Breast epithelium (tissue), 3 donors: ENCODE measurements around the gene SESN2.

ENCODE experiments used
- POLR2A ChIP-seq: fragments of 450-650 bp; IDR thresholded peaks from one replicate; pipeline ENCODE4 v1.6.1; 2016; ENCODE audit warnings: antibody characterized with exemption, mild to moderate bottlenecking, moderate library complexity
- POLR2AphosphoS5 ChIP-seq, 3 donors: sonication (generic); formaldehyde crosslinking; IDR thresholded peaks; one replicate each; pipeline ENCODE4 v1.6.1; 2017; ENCODE audit warnings: antibody characterized with exemption in 3 of 3
- TF ChIP-seq, protein P1 (sequence below), 3 donors: fragments of 450-650 bp; IDR thresholded peaks; one replicate each; pipeline ENCODE4 v1.5.1; 2016 to 2017; ENCODE audit warnings: antibody characterized with exemption in 3 of 3, mild to moderate bottlenecking in 3 of 3, moderate library complexity in 3 of 3

DNA sequence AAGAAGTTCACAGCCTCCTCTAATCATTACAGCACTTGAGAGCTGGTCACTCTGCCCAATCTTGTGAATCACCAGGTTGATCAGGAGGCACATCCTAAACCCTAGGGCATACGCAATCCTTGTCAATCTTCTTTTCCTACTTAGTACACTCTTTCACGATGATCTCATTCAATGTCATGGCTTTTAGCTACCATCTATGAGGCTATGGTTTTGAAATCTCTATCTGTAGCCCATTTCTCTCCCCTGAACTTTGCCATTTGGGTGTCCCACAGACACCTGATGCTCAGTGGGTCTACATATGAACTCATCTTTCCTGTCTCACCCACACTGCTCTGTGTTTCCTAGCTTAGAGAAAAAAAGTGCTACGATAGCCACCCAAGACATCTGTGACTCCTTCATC is 67.7 kb downstream of the SESN2 start:
- TF ChIP-seq, protein P1, sequence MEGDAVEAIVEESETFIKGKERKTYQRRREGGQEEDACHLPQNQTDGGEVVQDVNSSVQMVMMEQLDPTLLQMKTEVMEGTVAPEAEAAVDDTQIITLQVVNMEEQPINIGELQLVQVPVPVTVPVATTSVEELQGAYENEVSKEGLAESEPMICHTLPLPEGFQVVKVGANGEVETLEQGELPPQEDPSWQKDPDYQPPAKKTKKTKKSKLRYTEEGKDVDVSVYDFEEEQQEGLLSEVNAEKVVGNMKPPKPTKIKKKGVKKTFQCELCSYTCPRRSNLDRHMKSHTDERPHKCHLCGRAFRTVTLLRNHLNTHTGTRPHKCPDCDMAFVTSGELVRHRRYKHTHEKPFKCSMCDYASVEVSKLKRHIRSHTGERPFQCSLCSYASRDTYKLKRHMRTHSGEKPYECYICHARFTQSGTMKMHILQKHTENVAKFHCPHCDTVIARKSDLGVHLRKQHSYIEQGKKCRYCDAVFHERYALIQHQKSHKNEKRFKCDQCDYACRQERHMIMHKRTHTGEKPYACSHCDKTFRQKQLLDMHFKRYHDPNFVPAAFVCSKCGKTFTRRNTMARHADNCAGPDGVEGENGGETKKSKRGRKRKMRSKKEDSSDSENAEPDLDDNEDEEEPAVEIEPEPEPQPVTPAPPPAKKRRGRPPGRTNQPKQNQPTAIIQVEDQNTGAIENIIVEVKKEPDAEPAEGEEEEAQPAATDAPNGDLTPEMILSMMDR (IDR thresholded peaks at IDR 0.05), result no peak
- TF ChIP-seq POLR2A, result no peak
- no peak for TF ChIP-seq POLR2AphosphoS5 (IDR thresholded peaks at IDR 0.05)
